HCT116 (cell line): ENCODE measurements around the gene C1orf52. TPM values are rescaled to one million over a fixed set of nuclear protein-coding genes. Genes with fewer than 3 reads are reported as not detected.
A peak's percentile ranks its signal among the peaks of the same experiment; 100 is the strongest.

Source experiments
- ATAC-seq: fragments of 200-7000 bp; cut with Tn5 transposase; 2 replicates; pipeline ENCODE4 v1.9.1; 2020; ENCODE audit warnings: mild to moderate bottlenecking, moderate library complexity
- BruUV-seq: library from RNA; stranded (reverse); fragments of 400-500 nt; replicated peaks from 2 replicates; lab custom pipeline; 2021; lab: Mats Ljungman, UMichigan
- CTCF ChIA-PET: fragments of 300-600 bp; sonication (Branson Sonifier 250); formaldehyde crosslinking; loops from one replicate; lab custom pipeline; 2021; ENCODE audit warnings: antibody characterized with exemption; lab: Charles Lee
- POLR2A ChIA-PET: fragments of 300-600, 350-600 bp; sonication (Branson Sonifier 250); formaldehyde crosslinking; loops from one replicate; lab custom pipeline; 2021; ENCODE audit warnings: antibody characterized with exemption; lab: Charles Lee
- RAD21 ChIA-PET, 2 experiments: fragments of 300-600 bp; sonication (Branson Sonifier 250); formaldehyde crosslinking; loops; one replicate each; lab custom pipeline; 2023; ENCODE audit warnings: low total read pairs in 2 of 2; ENCODE audit not compliant: uncharacterized antibody in 2 of 2, unreplicated experiment in 2 of 2, low non-redundant PET in 1 of 2; lab: Charles Lee
- DNase-seq: peaks from one replicate; pipeline ENCODE4 v3.0.0-alpha.2; 2010; ENCODE audit warnings: low read depth, low spot score
- H2AFZ ChIP-seq: fragments of 200-600 bp; shearing (Covaris generic), sonication (generic); 2 replicates; pipeline ENCODE4 v1.6.1; 2017; ENCODE audit warnings: low read depth, mixed run types, mixed read lengths, antibody characterized with exemption, low read length; ENCODE audit not compliant: poor library complexity, severe bottlenecking
- H3K27ac ChIP-seq: 2 replicates; pipeline ENCODE4 v1.5.1; 2012; ENCODE audit warnings: low read depth, low read length
- H3K27me3 ChIP-seq: fragments of 200-600 bp; sonication (generic); 2 replicates; pipeline ENCODE4 v1.6.1; 2016; ENCODE audit warnings: mixed run types, low read length, mixed read lengths; ENCODE audit not compliant: insufficient read depth
- H3K36me3 ChIP-seq, 2 experiments: fragments of 200-500 bp in 1 of 2; fragments of 200-600 bp in 1 of 2; sonication (Bioruptor generic) in 1 of 2; sonication (generic) in 1 of 2; 2 replicates each; pipeline versions ENCODE4 v1.5.1 to v1.6.1; 2014 to 2016; ENCODE audit warnings: low read length in 2 of 2, inconsistent platforms in 1 of 2, mixed read lengths in 1 of 2, mixed run types in 1 of 2; ENCODE audit not compliant: insufficient read depth in 2 of 2, control insufficient read depth in 1 of 2
- H3K4me1 ChIP-seq, 2 experiments: fragments of 200-600 bp in 1 of 2; sonication (generic) in 1 of 2; 2 replicates each; pipeline versions ENCODE4 v1.5.1 to v1.6.1; 2012 to 2017; ENCODE audit warnings: low read length in 2 of 2, inconsistent platforms in 1 of 2, mild to moderate bottlenecking in 1 of 2, mixed read lengths in 1 of 2, mixed run types in 1 of 2, moderate library complexity in 1 of 2; ENCODE audit not compliant: insufficient read depth in 2 of 2, control insufficient read depth in 1 of 2
- H3K4me2 ChIP-seq: fragments of 200-600 bp; sonication (generic); 2 replicates; pipeline ENCODE4 v1.6.1; 2017; ENCODE audit warnings: mixed run types, low read length, mixed read lengths
- H3K4me3 ChIP-seq, 2 experiments: fragments of 200-600 bp in 1 of 2; sonication (generic) in 1 of 2; replicated peaks in 1 of 2; 2 replicates each; pipeline ENCODE4 v1.5.1; 2011 to 2016; ENCODE audit warnings: low read length in 2 of 2, control low read depth in 1 of 2, low read depth in 1 of 2, mild to moderate bottlenecking in 1 of 2, mixed read lengths in 1 of 2, mixed run types in 1 of 2
- H3K79me2 ChIP-seq: fragments of 200-600 bp; sonication (generic); 2 replicates; pipeline ENCODE4 v1.6.1; 2017; ENCODE audit warnings: mild to moderate bottlenecking, mixed run types, low read length, moderate library complexity, mixed read lengths; ENCODE audit not compliant: insufficient read depth
- H3K9ac ChIP-seq: fragments of 200-600 bp; sonication (generic); 2 replicates; pipeline ENCODE4 v1.6.1; 2016; ENCODE audit warnings: low read length, mixed read lengths
- H3K9me2 ChIP-seq: fragments of 200-600 bp; sonication (generic), shearing (Covaris generic); 2 replicates; pipeline ENCODE4 v1.6.1; 2017; ENCODE audit warnings: mixed run types, mild to moderate bottlenecking, moderate library complexity; ENCODE audit not compliant: insufficient read depth
- H3K9me3 ChIP-seq, 2 experiments: fragments of 200-500 bp in 1 of 2; fragments of 200-600 bp in 1 of 2; sonication (Bioruptor generic) in 1 of 2; sonication (generic) in 1 of 2; 2 replicates each; pipeline ENCODE4 v1.6.1; 2014 to 2017; ENCODE audit warnings: low read length in 2 of 2, mixed read lengths in 2 of 2, inconsistent platforms in 1 of 2, low read depth in 1 of 2, mild to moderate bottlenecking in 1 of 2, mixed run types in 1 of 2, moderate library complexity in 1 of 2; ENCODE audit not compliant: control insufficient read depth in 1 of 2, insufficient read depth in 1 of 2
- H4K20me1 ChIP-seq: fragments of 200-600 bp; sonication (generic), shearing (Covaris generic); 2 replicates; pipeline ENCODE4 v1.6.1; 2017; ENCODE audit warnings: mixed run types, mild to moderate bottlenecking, moderate library complexity; ENCODE audit not compliant: insufficient read depth
- ELF1 ChIP-seq: IDR thresholded peaks from 2 replicates; pipeline ENCODE4 v1.6.1; 2012; ENCODE audit warnings: low read depth, borderline replicate concordance
- EZH2 ChIP-seq: fragments of 200-600 bp; sonication (generic); IDR thresholded peaks from 2 replicates; pipeline ENCODE4 v1.6.1; 2017; ENCODE audit warnings: antibody characterized with exemption, mixed run types
- POLR2AphosphoS5 ChIP-seq: IDR thresholded peaks from 2 replicates; pipeline ENCODE4 v1.6.1; 2011; ENCODE audit warnings: mild to moderate bottlenecking, low read depth, low read length, moderate library complexity
- RAD21 ChIP-seq: IDR thresholded peaks from 2 replicates; pipeline ENCODE4 v1.6.1; 2012; ENCODE audit warnings: low read depth, mild to moderate bottlenecking
- TCF7L2 ChIP-seq: IDR thresholded peaks from 2 replicates; pipeline ENCODE4 v1.7.0; 2011; ENCODE audit warnings: borderline replicate concordance, inconsistent platforms; ENCODE audit not compliant: insufficient read depth, insufficient read length; ENCODE audit errors: extremely low read depth
- YY1 ChIP-seq: IDR thresholded peaks from 2 replicates; pipeline ENCODE4 v1.6.1; 2011; ENCODE audit warnings: low read length, low read depth, moderate library complexity, mild to moderate bottlenecking; ENCODE audit not compliant: insufficient replicate concordance; ENCODE audit errors: extremely low read depth
- intact Hi-C: fragments of 100-400 bp; cut with micrococcal nuclease; formaldehyde crosslinking; loops from 2 replicates; pipeline ENCODE4 v1.10.0; 2022
- total RNA-seq: library from RNA; stranded (reverse); gene quantifications from one replicate; pipeline ENCODE4 v1.2.1, GENCODE V29; 2021; ENCODE audit not compliant: unreplicated experiment
- TF ChIP-seq, protein P1 (sequence below): IDR thresholded peaks from 2 replicates; pipeline ENCODE4 v1.6.1; 2011; ENCODE audit warnings: mild to moderate bottlenecking, low read length, moderate library complexity; ENCODE audit not compliant: insufficient replicate concordance; ENCODE audit errors: extremely low read depth
- TF ChIP-seq, protein P2 (sequence below): IDR thresholded peaks from 2 replicates; pipeline ENCODE4 v1.6.1; 2012

Gene C1orf52
- total RNA-seq, 1 experiment from 2014 or later, result 23.3 TPM

DNA sequence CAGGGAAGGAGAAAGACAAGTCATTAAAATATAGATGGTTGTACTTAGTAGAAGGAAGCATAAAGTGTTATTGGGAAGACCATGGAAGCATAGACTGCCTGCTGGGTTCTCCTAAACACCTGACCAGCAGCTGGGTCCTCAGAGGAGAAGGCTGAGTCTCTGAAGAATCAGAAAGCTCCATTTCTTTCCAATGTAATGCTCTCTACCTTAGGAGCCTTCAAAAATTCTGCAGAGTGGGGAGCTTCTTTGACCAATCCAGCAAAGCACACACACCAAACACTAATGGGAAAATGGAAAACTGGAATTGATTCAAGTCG is 38.0 kb upstream of the C1orf52 start:
- DNase-seq (no peak), ATAC-seq (no peak)
- Histone ChIP-seq H3K4me3 (peak overlapping the region in 1 of 2 experiments; percentile 39; a peak in 2 of 4 replicates), H3K4me2 (peak overlapping the region; percentile 75), H3K4me1 (peaks cover 30 to 50% of the 10 kb centered on the region in 2 experiments), H3K9me2 (no peaks in the 10 kb centered on the region), H3K36me3 (no peaks in the 10 kb centered on the region), H3K9ac (peak overlapping the region; percentile 19), H2AFZ (peak overlapping the region; percentile 53), H3K27me3 (no peaks in the 10 kb centered on the region), H3K27ac (peak overlapping the region; percentile 44), H3K79me2 (no peaks in the 10 kb centered on the region)
- intact Hi-C loops, result no loop called here
- CTCF ChIA-PET, result interaction anchor here (0.6 to 2.0 kb wide), 4 partner anchors 11 to 396 kb away, joined by 3 to 9 read pairs (median 3); no protein-coding TSS in a partner anchor
- RAD21 ChIA-PET, result no interaction called here
- BruUV-seq, result TSS peak; percentile 70
- TF ChIP-seq ELF1 (no peak), RAD21 (no peak), POLR2AphosphoS5 (no peak), TCF7L2 (no peak), YY1 (no peak), EZH2 (no peak)
- TF ChIP-seq, protein P1, sequence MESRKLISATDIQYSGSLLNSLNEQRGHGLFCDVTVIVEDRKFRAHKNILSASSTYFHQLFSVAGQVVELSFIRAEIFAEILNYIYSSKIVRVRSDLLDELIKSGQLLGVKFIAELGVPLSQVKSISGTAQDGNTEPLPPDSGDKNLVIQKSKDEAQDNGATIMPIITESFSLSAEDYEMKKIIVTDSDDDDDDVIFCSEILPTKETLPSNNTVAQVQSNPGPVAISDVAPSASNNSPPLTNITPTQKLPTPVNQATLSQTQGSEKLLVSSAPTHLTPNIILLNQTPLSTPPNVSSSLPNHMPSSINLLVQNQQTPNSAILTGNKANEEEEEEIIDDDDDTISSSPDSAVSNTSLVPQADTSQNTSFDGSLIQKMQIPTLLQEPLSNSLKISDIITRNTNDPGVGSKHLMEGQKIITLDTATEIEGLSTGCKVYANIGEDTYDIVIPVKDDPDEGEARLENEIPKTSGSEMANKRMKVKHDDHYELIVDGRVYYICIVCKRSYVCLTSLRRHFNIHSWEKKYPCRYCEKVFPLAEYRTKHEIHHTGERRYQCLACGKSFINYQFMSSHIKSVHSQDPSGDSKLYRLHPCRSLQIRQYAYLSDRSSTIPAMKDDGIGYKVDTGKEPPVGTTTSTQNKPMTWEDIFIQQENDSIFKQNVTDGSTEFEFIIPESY, result no peak
- TF ChIP-seq, protein P2, sequence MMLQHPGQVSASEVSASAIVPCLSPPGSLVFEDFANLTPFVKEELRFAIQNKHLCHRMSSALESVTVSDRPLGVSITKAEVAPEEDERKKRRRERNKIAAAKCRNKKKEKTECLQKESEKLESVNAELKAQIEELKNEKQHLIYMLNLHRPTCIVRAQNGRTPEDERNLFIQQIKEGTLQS, result no peak
- TF ChIP-seq, all 23 proteins: peak for 0
- H4K20me1 ChIP-seq, result no peaks in the 10 kb centered on the region
- no peaks in the 10 kb centered on the region for H3K9me3 ChIP-seq
- POLR2A ChIA-PET, result interaction anchor here (0.9 kb wide), 1 partner anchor 21 kb away, joined by 3 read pairs; the partner anchor contains the start of gene BCL10
